ENCODE results near the gene MICAL3.

The MICAL3 gene

DNA sequence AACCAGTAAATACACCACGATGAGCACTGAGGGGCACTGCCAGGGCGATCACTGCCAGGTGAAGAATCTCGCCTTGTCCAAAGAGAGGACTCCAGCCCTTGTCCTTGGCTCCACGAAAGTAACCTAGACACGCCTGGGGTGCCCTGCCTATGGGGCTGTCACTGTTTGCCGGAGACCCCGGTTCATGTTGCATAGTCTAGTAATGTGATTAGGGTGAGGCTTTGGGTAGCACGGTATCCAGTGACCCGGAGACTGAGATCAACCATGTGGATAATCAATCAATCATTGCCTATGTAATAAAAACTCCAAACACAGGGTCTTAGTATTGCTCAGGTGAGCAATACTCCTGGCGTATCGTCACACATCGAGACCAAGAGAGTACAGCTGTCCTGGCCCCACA, 190.9 kb downstream of the MICAL3 start:
- no peak for DNase-seq (ENCODE audit: low read depth)

DNA sequence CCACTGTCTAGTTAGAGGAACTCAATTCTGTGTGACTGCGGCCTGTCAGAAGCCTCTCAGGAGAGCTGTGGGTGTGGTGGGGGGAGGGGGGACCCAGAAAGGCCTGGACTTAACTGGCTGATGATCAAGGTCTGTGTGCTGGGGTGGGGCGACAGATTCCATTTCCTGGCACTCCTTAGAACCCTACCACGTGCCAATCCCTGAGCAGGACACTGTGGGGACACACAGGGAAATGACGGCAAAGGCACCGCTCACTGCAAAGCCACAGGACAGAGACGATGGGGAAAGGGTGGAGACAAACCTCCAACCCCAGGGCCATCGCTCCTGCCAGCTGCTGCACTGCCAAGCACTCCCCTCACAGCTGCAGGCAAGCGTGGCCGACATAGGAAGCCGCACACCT, 191.7 kb downstream of the MICAL3 start:
- no peak for DNase-seq (ENCODE audit: low read depth)

DNA sequence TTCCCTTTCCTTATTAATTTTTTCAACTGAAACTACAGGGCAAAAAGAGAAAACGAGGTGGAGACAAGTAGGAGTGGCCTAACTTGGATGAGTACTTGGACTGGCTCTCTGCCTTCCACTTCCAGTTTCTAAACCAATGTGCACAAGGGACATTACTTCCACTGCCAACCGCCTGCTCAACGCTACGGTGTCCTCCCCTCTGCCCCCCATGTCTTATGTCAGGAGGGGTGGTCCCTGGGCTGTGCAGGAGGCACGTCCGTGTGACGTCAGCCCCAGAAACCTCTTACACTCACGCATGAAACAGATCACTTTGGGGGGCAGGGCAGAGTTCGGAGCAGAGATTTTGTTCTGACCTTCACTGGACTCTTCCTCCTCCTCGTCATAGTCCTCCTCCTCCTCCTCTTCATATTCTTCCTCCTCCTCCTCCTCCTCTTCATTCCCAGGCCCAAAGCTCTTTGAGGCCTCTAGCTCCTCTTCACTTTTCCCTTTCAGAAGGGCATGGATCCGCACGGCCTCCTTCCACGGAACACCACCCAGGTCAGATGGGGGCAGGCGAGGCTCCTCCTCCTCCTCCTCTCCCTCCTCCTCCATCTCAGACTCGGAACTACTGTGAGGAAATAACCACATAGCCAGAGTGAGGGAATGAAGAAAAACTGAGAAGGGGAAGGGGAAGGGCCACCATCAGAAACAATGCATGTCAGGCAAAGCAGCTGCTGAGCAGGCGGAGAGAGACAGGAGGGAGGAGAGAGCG, 192.7 kb downstream of the MICAL3 start:
- no peak for DNase-seq (ENCODE audit: low read depth)

DNA sequence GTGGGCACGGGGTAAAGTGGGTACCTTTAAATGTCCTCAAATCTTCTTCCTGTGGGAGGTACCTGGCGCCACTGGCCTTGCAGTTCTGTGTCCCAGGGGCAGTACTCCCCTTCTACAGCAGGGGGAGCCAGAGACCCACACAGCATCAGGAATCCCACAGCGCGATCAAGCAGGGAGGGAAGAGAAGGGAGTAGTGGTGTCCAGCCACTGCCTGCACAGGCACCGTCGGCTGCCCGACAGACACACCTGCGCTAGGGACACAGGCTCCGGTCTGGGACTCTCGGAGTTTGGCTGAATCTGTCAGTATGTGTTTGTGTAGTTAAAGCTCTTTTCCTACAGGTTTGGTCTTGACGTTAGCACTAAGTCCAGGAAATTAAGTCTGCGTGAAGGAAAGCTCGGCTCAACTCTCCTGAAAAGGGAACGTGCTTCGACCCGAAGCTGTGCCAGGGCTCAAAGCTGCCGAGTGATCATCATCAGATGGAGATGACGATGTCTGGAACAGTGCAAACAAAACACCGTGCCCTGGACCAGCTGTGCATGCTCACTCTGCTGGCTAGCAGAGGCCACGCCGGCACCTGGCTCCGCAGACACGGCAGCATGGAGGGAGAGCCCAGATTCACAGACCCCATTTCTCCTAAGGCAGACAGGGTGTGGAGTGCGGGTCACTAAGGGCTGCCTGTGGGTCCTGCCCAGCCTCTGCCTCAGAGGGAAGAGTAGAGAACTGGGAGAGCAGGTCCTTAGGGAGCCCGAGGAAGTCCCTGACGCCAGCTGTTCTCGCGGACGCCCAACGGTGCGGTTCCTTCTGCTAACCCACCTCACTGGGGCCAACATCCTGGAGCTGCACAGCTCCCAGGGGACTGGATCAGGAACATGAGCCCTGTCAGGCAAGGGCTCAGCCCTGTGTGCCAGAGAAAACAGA, 194.1 kb downstream of the MICAL3 start:
- peak; percentile 70 for DNase-seq (ENCODE audit: low read depth)

DNA sequence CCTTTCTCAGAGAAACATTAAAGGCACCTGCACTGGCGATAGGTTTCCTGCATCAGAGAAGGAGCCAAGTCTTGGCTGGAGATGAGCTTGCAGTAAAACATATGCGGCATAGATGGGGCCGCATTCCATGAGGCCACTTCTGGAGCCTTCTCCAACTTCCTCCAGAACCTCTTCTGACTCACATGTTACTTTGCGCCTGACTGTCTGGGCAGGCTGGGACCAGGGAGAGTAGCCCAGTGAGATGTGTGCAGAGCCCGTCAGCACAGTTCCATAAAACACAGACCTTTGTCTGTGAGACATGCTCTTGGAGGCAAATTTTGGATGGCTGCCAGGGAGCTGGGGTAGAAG, 194.7 kb downstream of the MICAL3 start:
- no peak for DNase-seq (ENCODE audit: low read depth)

DNA sequence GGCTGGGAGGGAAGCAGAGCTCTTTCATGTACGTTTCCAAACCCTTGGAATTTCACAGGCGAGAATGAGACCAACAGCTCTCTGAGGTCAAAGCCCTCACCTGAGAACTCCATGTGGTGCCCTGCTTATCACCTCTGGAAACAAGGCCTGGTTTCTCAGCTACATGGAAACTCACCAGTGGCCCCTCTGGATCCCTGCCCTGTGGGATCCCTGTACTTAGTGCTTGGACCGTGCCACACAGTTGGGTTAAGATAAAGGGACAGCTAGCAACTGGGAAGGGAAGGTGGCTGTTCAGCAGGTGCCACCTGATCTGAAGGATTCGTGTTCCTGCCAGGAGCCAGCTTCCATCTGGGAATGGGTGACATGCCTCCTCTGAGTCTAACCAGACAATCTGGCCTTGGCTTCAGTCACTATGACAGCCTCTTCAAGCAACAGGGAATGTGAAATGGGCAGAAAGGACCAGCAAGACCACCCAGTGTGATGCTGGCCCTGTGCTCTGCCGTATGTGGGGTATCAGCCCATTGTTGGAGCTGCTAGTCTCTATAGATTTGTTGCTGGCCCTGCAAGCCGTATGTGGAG, 195.8 kb downstream of the MICAL3 start:
- no peak for DNase-seq (ENCODE audit: low read depth)

DNA sequence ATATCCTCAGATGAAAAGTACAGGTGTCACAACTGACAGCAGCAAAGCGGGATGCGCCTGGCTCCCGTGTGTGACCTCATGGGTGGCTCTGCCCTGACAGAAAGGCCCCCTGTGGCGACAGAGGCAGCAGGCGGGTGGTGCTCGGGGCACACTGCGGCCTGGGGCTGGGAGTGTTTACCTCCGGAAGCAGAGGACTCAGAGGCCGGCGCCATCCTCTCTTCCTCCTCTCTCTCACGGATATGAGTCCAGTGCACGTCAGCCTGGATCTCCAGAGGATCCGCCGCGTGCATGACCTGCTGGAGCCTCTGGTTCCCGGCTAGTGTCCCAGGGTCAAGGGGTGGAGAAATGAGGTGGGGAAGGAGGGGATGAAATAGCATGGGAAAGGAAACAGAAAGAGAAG, 196.9 kb downstream of the MICAL3 start:
- no peak for DNase-seq (ENCODE audit: low read depth)

DNA sequence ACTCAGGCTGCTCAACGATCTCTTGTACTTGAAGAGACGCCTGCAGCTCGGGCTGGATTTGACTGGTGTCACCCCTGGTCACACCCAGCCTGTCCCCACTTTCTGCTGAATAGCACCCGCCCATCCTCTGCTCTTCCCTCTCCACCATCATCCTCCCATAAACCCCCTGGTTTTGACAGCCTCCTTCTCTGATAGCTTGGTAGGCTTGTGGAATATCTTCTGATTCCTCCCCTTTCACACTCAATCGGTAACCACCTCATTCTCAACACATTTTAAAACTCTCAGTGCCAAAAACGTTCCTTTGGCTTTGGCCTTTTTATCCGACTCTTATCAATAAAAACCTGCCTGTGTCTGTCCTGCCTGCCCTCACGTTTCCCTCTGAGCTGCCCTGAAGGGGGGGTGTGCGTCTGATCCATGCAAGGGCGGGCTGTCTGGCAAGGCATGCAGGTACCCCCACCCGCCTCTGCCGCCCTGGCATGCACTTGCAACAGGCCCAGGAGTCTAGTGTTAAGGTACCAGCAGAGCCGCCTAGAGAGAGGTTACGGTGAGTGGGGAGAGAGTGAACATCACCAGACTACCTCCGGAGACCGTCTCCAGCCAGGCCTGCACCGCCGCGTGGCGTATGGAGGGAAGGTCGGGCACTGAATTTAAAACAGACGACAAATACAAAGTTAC, 198.3 kb downstream of the MICAL3 start:
- DNase-seq (ENCODE audit: low read depth): no peak

DNA sequence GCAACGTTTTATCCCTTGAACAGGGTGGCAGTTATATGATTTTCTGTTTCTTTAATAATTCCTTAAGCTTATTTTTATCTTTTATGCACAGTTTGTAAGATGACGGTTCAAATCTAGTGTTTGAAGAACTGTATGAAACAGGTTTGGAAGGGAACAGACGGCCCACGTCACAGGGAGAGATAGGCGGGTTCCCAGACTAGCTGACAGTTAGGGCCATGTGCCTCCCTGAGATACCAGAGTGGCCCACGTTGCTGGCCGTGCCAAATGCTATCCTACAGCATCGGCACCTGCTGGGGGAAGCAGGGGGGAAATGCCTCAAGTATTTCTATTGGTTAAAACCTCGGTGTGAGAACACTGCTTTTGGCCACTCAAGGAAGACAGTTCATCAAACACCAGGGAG, 199.9 kb downstream of the MICAL3 start:
- no peak for DNase-seq (ENCODE audit: low read depth)

DNA sequence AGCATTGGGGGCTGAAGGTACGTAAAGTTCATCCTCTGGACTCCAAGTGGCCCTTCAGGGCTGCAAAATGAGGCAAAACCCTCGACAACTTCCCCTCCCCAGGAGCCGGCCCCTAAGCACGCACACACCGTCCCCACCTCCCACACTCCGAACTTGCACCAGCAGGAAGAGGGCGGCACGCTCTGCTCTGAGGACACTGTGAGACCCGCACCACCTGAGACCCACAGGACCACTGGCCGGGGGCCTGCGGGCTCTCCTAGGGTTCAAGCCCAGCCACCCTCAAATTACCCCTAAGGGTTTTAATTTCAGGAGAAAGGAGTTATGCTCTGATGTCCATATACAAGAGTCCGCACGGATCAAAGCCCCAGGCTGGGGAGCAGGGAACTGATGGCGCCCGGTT, 200.4 kb downstream of the MICAL3 start:
- DNase-seq (ENCODE audit: low read depth): no peak

DNA sequence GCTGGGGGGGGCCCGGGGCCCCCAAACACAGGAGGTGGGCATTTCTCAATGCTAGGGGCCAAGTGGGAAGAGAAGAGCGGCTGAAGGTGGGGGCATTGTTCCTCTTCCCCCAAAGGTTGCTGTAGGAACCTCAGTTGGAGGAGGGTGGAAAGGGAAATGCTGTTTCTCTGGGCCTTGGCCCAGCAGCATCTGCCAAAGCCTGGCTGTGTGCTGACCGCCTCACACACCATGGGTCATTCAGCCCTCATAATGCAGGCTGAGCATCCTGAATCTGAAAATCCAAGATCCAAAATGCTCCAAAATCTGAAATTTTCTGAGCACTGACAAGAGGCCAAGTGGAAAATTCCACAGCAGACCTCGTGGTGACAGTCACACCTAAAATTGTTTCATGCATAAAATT, 201.1 kb downstream of the MICAL3 start:
- no peak for DNase-seq (ENCODE audit: low read depth)

DNA sequence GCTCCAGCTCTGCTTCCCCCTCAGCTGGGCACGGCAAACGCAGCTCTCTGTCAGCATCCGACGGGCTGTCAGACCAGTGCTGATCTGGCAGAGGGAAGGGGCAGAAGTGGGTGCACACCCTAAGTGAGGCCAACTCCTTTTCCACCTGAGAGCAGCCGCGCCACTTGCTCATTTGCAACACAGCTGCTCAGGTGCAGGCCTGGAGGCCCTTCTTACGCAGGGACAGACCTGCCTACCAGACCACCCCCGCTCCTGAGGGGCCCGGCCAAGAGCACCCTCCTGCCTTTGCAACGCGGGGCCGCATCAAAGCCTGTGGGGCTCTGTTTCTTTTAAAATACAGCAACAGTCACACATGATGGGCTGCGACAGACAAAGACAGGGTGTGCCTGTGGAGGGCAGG, 202.3 kb downstream of the MICAL3 start:
- no peak for DNase-seq (ENCODE audit: low read depth)

DNA sequence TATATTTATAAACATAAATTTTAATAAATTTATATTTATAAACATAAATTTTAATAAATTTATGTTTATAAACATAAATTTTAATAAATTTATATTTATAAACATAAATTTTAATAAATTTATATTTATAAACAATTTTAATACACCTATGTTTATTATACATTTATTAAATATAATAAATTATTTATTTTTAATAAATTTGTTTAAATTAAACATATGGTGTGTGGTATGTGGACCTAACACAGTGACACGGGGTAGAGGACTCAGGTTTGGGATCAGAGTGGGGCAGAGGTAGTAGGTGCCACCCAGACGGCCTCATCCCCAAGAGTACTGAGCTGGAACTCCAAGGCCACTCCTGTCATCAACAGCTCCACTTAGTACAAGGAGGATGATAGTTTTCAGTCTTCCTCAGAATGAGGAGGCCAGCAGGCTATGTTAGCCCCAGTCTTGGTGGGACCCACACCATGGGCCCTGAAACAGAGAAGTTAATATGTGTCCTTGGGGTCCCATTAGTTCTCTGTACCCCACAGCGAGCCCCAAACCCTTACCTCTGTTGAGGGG, 203.4 kb downstream of the MICAL3 start:
- no peak for DNase-seq (ENCODE audit: low read depth)

DNA sequence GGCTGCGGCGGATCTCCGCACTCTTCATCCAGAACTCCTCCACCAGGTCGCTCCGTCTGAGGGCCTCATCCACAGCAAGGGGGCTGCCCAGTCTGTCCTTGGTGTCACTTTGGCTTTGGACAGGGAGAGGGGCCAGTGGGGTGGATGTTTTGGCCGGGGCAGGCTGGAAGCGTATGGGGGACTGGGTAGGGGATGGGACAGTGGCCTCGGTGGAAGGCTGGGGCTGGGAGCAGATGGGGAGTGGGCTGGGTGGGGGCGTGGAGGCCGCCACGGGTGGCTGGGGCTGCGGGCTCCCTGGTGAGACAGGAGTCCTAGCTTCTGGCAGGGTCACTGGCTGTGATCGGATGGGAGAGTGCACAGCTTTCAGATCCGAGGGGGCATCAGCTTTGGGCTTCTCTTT, 205.7 kb downstream of the MICAL3 start:
- DNase-seq (ENCODE audit: low read depth): no peak

DNA sequence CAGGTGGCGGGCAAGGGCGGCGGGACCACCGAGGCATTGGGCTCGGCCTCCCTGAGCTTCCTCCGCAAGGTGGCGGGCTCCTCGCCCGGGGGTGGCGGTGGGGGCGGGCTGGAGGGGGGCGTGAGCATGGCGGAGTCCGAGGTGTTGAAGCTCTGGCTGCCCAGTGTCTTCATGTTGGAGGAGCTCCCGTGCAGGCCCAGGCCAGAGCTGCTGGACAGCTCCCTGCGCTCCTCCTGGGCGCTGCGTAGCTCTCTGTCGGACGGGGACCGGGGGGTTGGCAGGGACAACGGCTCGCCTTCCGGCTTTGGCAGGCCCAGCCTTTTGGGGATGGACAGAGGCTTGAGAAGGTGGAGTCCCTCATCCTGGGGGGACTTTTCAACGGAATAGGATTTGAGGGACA, 206.2 kb downstream of the MICAL3 start:
- DNase-seq (ENCODE audit: low read depth): no peak

DNA sequence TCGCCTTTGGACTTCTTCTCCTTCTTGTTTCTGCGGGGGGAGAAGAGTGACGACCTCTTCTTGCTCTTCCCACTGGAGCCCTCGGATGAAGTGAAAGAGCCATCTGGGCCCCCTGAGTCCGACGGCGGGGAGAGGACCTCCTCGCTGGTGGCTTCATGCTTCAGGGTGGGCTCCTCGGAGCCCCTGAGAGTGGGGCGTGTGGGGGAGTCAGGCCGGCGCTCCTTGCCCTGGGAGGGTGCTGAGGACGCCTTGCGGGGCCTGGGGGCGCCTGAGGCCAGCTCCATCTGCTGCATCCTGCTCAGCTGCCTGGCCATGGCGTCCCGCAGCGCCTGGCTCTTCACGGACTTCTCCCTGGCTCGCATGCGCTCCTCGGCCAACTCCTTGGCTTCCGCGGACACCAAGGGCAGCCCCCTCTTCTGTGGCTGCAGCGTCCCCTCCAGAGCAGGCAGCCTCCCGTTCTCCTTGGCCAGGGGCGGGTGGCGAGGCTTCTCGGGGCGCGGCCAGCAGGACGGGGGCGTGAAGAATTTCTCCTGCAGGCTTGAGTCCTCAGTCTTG, 206.8 kb downstream of the MICAL3 start:
- DNase-seq (ENCODE audit: low read depth): no peak

DNA sequence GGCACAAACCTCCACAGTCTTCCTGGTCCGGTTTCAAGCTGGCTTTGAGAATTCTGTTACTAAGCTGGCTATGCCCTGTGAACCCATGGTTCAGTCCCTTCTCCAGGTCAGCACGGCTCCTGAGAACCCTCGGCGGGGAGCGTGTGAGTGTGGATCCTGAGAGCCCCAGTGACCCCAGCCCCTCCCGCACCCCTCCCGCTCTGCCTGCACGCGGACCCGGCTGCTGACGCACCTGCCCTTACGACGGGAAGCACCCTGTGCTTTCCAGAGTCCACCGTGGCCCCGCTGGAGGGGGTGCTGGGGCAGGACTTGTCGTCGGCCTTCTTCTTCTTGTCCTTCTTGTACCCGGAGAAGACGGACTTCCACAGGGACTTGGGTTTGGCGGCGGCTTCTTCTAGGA, 207.3 kb downstream of the MICAL3 start:
- DNase-seq (ENCODE audit: low read depth): no peak

DNA sequence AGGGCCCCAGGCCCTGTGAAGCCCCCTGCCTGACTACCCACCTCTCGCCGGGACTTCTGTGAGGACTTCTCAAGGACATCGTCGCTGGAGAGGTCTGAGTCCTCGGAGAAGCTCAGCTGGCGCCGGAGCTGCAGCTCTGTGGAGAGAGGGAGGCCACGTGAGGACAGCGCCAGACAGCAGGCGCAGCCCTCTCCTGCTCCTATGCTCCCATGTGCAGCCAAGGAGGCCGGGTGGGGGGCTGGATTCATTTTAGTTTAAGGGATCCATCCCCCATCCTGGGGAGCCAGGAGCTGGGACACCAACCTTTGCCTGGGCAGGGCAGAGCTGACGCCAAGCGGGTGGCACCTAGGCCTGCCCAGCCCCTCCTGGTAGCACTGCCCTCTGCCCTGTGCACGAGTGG, 207.7 kb downstream of the MICAL3 start:
- no peak for DNase-seq (ENCODE audit: low read depth)

DNA sequence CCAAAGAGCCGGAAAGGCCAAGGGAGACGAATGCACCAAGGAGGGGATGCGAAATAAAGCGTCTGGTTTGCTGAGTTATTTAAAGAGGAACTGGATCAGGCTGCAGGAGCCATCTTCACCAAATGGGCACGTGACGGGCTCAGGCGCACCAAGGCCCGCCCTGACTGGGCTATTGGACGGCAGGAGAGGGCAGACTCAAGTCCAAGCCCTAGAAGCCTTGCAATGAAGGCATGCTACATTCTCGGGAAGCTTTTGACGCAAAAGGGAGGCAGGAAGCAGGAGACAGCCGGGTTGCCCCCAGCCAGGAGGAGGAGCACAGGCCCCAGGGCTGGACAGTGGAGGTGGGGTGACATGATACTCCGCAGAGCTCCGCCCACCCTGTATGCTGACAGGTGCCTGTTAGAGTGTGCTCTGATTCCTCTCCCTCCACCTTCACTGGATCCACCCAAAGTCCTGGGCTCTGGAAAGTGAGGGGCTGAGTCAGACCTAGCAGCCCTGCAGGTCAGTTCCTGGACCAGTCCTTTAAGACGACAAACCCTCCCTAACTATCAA, 208.6 kb downstream of the MICAL3 start:
- DNase-seq (ENCODE audit: low read depth): no peak

DNA sequence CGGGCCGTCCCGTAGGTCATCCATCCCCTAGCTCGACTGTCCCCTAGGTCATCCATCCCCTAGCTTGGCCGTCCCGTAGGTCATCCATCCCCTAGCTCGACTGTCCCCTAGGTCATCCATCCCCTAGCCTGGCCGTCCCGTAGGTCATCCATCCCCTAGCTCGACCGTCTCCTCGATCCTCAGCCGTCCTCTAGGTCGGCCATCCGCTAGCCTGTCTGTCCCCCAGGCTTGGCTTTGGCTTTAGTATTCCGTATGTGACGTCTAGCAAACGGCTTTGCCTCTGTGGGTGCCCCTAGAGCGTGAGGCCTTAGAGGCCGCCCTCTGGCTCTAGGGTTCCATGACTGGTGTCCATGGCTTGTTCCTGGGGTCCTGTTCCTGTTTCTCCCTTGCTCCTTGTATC, 209.5 kb downstream of the MICAL3 start:
- DNase-seq (ENCODE audit: low read depth): no peak

DNA sequence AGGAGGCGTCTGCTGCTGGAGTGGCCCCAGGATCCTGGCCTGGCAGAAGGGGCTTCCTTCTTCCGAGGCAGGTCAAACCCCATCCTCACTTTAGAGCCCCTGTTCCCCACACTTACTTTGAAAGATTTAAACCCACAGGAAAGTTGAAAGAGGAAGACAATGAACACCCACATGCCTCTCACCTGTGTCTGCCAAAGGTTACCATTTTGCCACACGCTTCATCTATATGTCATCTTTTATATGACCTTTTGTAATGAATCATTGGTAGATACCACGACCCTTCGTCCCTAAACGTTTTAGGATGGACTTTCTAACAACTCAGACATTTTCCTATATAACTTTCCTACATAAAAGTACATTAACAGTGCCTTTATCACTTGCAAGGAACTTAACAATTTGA, 210.3 kb downstream of the MICAL3 start:
- DNase-seq (ENCODE audit: low read depth): no peak

DNA sequence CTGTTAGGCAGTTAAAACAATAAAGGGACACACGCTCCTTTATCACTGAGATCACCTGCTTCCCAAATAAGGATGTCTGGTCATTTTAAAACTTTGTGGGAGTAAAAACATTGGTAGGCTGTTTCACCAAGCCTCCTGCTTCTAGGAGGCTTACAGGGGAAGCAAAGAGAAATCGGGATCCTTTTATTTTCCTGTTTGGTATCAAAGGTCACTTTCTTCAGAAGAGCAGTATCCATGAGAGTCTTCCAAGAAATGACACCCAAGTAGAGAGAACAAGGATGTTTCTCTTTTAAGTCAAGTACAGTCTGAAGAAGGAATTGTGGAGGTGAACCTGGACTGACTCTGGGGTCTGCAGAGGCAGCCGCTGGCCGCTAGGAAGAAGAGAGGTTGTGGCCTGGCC, 213.2 kb downstream of the MICAL3 start:
- DNase-seq (ENCODE audit: low read depth): no peak
